Liver (tissue), 9 donors: Measurements from ENCODE around the gene ADAP2. TPM values are rescaled to one million over a fixed set of nuclear protein-coding genes. Genes with fewer than 3 reads are reported as not detected.

Experiments used
- DNase-seq: peaks from one replicate; pipeline ENCODE4 v3.0.0-alpha.2; 2017; ENCODE audit warnings: low spot score
- H3K27ac ChIP-seq, 2 donors: one replicate each; pipeline ENCODE4 v1.7.0; 2013; ENCODE audit warnings: inconsistent platforms in 2 of 2, low read length in 2 of 2, control low read depth in 1 of 2, low read depth in 1 of 2, mild to moderate bottlenecking in 1 of 2
- H3K27me3 ChIP-seq, 4 donors: one replicate each; pipeline versions ENCODE4 v1.6.1 to v1.7.0; 2013; ENCODE audit warnings: low read length in 3 of 4, inconsistent platforms in 1 of 4, mild to moderate bottlenecking in 1 of 4, moderate library complexity in 1 of 4; ENCODE audit not compliant: control insufficient read depth in 4 of 4, insufficient read depth in 4 of 4
- H3K36me3 ChIP-seq, 4 donors: one replicate each; pipeline versions ENCODE4 v1.6.1 to v1.7.0; 2013; ENCODE audit warnings: low read length in 3 of 4, mild to moderate bottlenecking in 3 of 4, low read depth in 1 of 4, moderate library complexity in 1 of 4; ENCODE audit not compliant: control insufficient read depth in 4 of 4, insufficient read depth in 3 of 4
- H3K4me1 ChIP-seq, 4 donors: one replicate each; pipeline versions ENCODE4 v1.6.1 to v1.7.0; 2013; ENCODE audit warnings: low read length in 3 of 4, mild to moderate bottlenecking in 3 of 4, moderate library complexity in 1 of 4; ENCODE audit not compliant: control insufficient read depth in 4 of 4, insufficient read depth in 4 of 4
- H3K4me3 ChIP-seq, 3 donors: one replicate each; pipeline versions ENCODE4 v1.6.1 to v1.7.0; 2013; ENCODE audit warnings: low read length in 3 of 3, control low read depth in 1 of 3, low read depth in 1 of 3, mild to moderate bottlenecking in 1 of 3
- H3K9ac ChIP-seq, 2 donors: one replicate each; pipeline ENCODE4 v1.7.0; 2013; ENCODE audit warnings: low read length in 2 of 2, mild to moderate bottlenecking in 2 of 2, moderate library complexity in 2 of 2, control low read depth in 1 of 2, low read depth in 1 of 2
- H3K9me3 ChIP-seq, 4 donors: one replicate each; pipeline versions ENCODE4 v1.6.1 to v1.7.0; 2013; ENCODE audit warnings: low read length in 3 of 4; ENCODE audit not compliant: control insufficient read depth in 4 of 4
- ATF3 ChIP-seq: IDR thresholded peaks from 2 replicates; pipeline ENCODE4 v1.6.1; 2016; ENCODE audit warnings: antibody characterized with exemption
- CTCF ChIP-seq: fragments of 150-350 bp; IDR thresholded peaks from 2 replicates; pipeline ENCODE4 v1.5.1; 2017; ENCODE audit warnings: improper control_type of control experiment, low read depth, low read length; ENCODE audit not compliant: missing input control
- EGR1 ChIP-seq, 2 donors: IDR thresholded peaks; 2 replicates each; pipeline ENCODE4 v1.6.1; 2016 to 2018; ENCODE audit warnings: antibody characterized with exemption in 2 of 2, low read depth in 2 of 2
- FOXA1 ChIP-seq: IDR thresholded peaks from 2 replicates; pipeline ENCODE4 v1.6.1; 2016; ENCODE audit warnings: antibody characterized with exemption
- GABPA ChIP-seq, 2 donors: IDR thresholded peaks in 1 of 2; conservative IDR thresholded peaks in 1 of 2; 2 replicates each; pipeline ENCODE4 v1.6.1; 2016; ENCODE audit warnings: antibody characterized with exemption in 2 of 2, mild to moderate bottlenecking in 1 of 2, moderate library complexity in 1 of 2
- HNF4A ChIP-seq, 2 donors: conservative IDR thresholded peaks; 2 replicates each; pipeline ENCODE4 v1.6.1; 2016; ENCODE audit warnings: antibody characterized with exemption in 2 of 2, mild to moderate bottlenecking in 2 of 2
- HNF4G ChIP-seq: IDR thresholded peaks from 2 replicates; pipeline ENCODE4 v1.6.1; 2016; ENCODE audit warnings: antibody characterized with exemption
- JUND ChIP-seq, 2 donors: IDR thresholded peaks; 2 replicates each; pipeline ENCODE4 v1.6.1; 2016; ENCODE audit warnings: antibody characterized with exemption in 2 of 2
- MAX ChIP-seq: IDR thresholded peaks from 2 replicates; pipeline ENCODE4 v1.6.1; 2016; ENCODE audit warnings: antibody characterized with exemption
- NR2F2 ChIP-seq: IDR thresholded peaks from 2 replicates; pipeline ENCODE4 v1.6.1; 2016; ENCODE audit warnings: antibody characterized with exemption
- RAD21 ChIP-seq, 2 donors: IDR thresholded peaks; 2 replicates each; pipeline ENCODE4 v1.6.1; 2016; ENCODE audit warnings: antibody characterized with exemption in 2 of 2, mild to moderate bottlenecking in 2 of 2
- RXRA ChIP-seq, 2 donors: IDR thresholded peaks; 2 replicates each; pipeline ENCODE4 v1.6.1; 2017 to 2018; ENCODE audit warnings: antibody characterized with exemption in 2 of 2, mild to moderate bottlenecking in 1 of 2
- SP1 ChIP-seq: IDR thresholded peaks from 2 replicates; pipeline ENCODE4 v1.6.1; 2018; ENCODE audit warnings: antibody characterized with exemption, mild to moderate bottlenecking
- TAF1 ChIP-seq: conservative IDR thresholded peaks from 2 replicates; pipeline ENCODE4 v1.6.1; 2016; ENCODE audit warnings: antibody characterized with exemption, mild to moderate bottlenecking
- WGBS: extraction: QIAGEN DNeasy Blood & Tissue Kit; methylation state at CpG from one replicate; pipeline ENCODE4 v1.1.7; 2013; 5-methylcytosine and 5-hydroxymethylcytosine counted together
- polyA plus RNA-seq, 2 donors: library from polyadenylated mRNA; stranded (reverse) in 1 of 2; unstranded in 1 of 2; fragments of 200-250 nt in 1 of 2; fragments of >200 nt in 1 of 2; fragmentation: Nextera tagmentation in 1 of 2; extraction: Ambion mirVana in 1 of 2; gene quantifications; one replicate each; pipeline versions ENCODE4 v1.2.1 to v1.2.3, GENCODE V29; 2013 to 2015
- total RNA-seq, 2 donors: library from RNA; depleted of rRNA; stranded (reverse); fragments of >200 nt; gene quantifications; one replicate each; pipeline ENCODE4 v1.2.3, GENCODE V29; 2014
- donor health status: healthy.
- donor health status: healthy.
- donor health status: healthy.
- donor health status: healthy.
- donor health status: healthy.

Gene ADAP2
- total and polyA plus RNA-seq, 4 donors, result 5.2 to 18.6 (median 11.9) TPM

- no peak for TF ChIP-seq CTCF
- TF ChIP-seq HNF4A (conservative IDR thresholded peaks at IDR 0.05), result no peak
- no peak for TF ChIP-seq RAD21 (IDR thresholded peaks at IDR 0.05)
- TF ChIP-seq JUND (IDR thresholded peaks at IDR 0.05), result no peak
- no peak for TF ChIP-seq TAF1
- no peak for TF ChIP-seq HNF4G
- no peak for TF ChIP-seq NR2F2
- TF ChIP-seq SP1, result no peak
- TF ChIP-seq FOXA1, result no peak
These were observed 61.1 kb downstream of the ADAP2 start (continued) for GRCh38 chr17:30982855-30983254.

GRCh38 chr17:30990458-30990857, 68.7 kb downstream of the ADAP2 start:
- Histone ChIP-seq H3K4me3 (no peak overlapping the region), H3K36me3 (peaks cover 0 to 8% (median under 1%) of the 10 kb centered on the region in 4 donors), H3K9ac (no peak overlapping the region), H3K4me1 (no peaks in the 10 kb centered on the region), H3K9me3 (no peaks in the 10 kb centered on the region), H3K27ac (no peak overlapping the region), H3K27me3 (no peaks in the 10 kb centered on the region)
- no peak for DNase-seq
- 87% methylated on average over 3 of the region's 3 CpGs for WGBS
- no peak for TF ChIP-seq CTCF
- no peak for TF ChIP-seq HNF4A (conservative IDR thresholded peaks at IDR 0.05)
- TF ChIP-seq RXRA (IDR thresholded peaks at IDR 0.05), result no peak
- no peak for TF ChIP-seq HNF4G
- no peak for TF ChIP-seq GABPA (IDR thresholded peaks at IDR 0.05 in 1 of 2, conservative IDR thresholded peaks at IDR 0.05 in 1 of 2)
- TF ChIP-seq RAD21 (IDR thresholded peaks at IDR 0.05), result no peak
- no peak for TF ChIP-seq ATF3

GRCh38 chr17:30992551-30992950, 70.8 kb downstream of the ADAP2 start:
- Histone ChIP-seq H3K9ac (no peak overlapping the region), H3K4me3 (no peak overlapping the region), H3K9me3 (no peaks in the 10 kb centered on the region), H3K4me1 (no peaks in the 10 kb centered on the region), H3K36me3 (peaks cover 0 to 5% (median 3%) of the 10 kb centered on the region in 4 donors), H3K27ac (no peak overlapping the region), H3K27me3 (no peaks in the 10 kb centered on the region)
- DNase-seq, result no peak
- TF ChIP-seq FOXA1, result no peak
- TF ChIP-seq RXRA (IDR thresholded peaks at IDR 0.05), result no peak
- TF ChIP-seq ATF3, result no peak
- TF ChIP-seq MAX, result no peak
- TF ChIP-seq TAF1, result no peak
- TF ChIP-seq HNF4A (conservative IDR thresholded peaks at IDR 0.05), result no peak
- TF ChIP-seq RAD21 (IDR thresholded peaks at IDR 0.05), result no peak
- no peak for TF ChIP-seq NR2F2
- TF ChIP-seq JUND (IDR thresholded peaks at IDR 0.05), result no peak
- TF ChIP-seq EGR1 (IDR thresholded peaks at IDR 0.05; ENCODE audit: low read depth in 2 of 2), result no peak
- 98% methylated on average over 3 of the region's 3 CpGs for WGBS
